Colon (tissue), 2 donors: ENCODE data around the gene MAGI1.

Experiments used
- FAIRE-seq: peaks from 2 replicates; lab custom pipeline; 2012; peaks lifted over from hg19 to GRCh38; lab: Jason Lieb, UNC
- donor health status: control.
- donor health status: control.

MAGI1 gene

DNA sequence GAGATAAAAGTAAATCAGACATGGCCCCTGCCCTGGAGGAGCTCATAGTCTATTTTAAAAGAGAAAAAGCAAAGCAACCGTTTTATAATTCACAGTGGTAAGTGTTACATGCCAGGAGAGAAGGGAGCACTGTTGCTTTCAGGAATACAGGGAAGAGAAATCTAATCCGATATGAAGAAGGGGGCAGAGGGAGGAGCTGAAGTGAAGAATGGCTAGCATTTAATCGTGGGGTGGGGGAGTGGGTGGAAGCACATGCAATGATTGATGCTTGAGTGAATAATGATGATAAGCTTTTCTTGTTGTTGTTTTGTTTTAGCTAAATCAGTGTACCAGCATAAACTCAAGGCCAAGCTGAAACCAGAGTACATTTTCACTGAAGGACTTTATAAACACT is 629.5 kb downstream of the MAGI1 start:
- no peak for FAIRE-seq

DNA sequence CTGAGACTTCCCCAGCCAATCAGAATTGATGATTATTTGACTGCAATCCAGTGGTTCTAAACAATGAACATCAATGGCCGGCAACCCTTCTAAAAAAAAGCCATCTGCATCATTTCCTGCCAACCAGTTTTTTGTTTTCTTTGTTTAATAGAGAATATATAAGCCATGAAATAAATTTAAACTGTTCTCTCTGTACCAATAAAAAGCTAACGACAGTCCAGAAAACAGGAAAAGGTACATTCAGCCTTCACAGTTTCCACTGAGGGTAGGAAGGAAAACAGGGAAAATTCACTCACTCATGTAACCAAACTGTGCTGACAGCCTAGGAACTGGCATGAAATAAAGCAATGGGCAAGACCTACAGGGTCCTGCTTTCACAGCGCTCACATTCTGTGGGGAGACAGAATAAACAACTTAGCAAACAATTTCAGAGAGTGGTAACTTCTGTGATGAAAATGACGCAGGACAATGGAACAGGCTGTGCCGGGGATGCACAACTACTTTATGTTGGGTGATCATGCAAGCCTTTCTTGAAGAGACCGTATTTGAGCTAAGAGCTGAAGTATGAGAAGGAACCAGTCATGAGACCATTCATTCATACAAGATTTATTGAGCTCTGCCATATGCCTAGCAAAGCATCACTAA is 630.1 kb downstream of the MAGI1 start:
- FAIRE-seq = no peak

DNA sequence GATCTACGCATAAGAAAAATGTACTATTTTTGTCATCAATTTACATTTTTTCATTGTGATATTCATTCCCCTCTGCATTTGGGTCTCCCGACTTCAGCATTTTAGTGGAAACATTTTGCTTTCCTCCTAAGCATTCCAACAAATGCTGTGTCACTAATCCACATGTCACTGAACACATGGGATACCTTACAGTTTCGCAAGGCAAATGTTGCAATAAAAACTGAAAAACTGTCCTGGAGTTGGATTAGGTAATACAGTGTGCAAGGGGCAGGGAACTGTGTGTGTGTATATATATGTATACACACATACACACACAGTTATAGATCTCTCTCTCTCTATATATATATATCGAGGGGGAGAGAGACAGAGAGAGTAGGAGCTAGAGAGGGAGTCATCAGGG is 632.2 kb downstream of the MAGI1 start:
- no peak for FAIRE-seq

DNA sequence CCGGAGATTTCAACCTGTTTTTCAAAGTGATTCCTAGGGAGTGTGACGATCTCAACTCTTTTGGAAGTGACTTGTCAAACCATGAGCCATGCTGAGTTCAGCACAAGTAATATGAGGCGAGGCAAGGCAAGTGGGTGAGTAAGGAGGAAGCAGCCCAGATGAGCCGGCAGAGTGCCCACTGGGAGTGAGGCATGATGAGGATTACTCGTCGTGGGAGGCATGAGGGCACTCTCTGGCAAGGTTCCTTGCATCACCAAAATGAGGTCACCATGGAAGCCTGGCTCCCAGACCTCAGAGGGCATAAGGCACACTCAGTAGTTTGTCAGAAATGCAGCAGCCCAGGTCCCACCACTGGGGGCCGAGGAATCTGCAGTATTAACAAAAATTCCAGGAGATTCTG is 636.1 kb downstream of the MAGI1 start:
- FAIRE-seq = no peak

DNA sequence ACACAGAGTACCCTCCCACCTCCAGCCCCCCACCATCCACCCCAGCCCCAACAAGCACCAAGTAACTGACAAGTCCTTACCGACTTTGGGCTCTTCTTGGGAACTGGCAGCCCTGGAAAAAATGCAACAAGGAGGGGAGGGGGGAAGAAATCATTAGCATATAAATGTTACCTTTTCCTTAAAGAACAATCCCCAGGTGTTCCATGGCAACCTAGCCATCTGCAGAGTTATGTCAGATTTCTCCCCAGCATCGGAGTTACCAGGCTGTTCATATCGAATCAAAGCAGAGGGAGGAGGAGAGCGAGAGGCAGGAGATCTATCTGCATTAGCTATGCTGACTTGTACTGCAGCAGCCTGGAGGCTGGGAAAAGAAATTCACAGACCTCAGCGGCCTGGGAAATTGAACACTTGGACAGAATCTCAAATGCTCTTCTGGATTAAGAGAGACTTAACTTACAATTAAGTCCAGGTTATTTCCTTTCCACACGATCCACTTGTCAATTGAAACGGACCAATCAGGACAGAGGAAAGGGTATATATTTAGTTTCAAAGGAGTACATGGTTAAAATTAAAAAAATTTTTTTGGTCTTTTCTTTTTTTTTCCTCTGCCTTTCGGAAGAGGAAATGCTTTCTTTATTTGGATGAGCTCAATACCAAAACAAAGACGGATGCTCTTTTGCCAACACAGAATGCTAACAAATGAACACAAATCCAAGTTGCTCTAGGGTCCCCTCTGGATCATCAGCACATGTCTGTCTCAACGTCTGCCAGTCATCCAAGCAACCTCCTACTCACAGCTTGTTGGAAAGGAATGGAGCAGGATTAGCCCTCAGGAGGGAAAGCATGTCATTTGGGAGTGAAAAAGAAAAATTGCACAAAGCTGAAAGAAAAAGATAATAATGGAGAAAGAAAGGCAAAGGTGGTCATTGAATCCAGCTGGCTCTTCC is 637.1 kb downstream of the MAGI1 start:
- FAIRE-seq = no peak

DNA sequence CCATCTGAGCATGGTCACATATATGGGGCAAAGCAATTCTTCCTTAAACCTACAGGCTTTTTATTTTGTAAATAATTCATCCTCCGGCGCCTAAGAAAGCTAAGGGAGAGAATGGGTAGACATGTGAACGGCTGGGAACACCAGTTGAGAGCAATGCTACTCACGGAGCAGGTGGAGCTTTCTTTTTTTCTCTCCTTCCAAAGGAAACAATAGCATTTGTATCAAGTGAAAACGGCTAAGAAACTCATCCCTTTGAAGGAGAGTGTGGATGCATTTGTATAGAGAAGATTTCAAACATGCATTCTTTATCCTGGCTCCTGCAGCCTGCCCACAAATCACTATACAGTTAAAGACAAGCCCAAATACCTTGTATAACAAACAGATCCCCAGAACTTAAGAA is 637.8 kb downstream of the MAGI1 start:
- FAIRE-seq = no peak

DNA sequence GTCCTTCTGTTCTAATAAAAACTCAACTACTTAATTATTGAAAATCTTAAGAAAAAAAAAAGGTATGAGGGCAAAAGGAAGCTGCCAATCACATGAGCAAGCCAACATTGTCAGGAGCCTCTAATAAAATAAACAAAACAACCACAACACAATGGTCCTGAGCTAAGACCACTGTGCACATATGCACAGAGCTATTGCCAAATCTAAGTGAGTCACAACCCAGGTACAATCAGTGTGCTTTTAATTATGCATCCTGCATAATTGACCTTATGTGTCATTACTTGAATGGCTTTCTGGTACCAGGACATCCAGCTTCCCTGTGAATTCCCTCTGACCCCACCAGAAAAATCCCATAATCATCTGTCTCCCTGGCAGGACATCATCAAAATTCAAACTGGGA is 639.8 kb downstream of the MAGI1 start:
- no peak for FAIRE-seq

DNA sequence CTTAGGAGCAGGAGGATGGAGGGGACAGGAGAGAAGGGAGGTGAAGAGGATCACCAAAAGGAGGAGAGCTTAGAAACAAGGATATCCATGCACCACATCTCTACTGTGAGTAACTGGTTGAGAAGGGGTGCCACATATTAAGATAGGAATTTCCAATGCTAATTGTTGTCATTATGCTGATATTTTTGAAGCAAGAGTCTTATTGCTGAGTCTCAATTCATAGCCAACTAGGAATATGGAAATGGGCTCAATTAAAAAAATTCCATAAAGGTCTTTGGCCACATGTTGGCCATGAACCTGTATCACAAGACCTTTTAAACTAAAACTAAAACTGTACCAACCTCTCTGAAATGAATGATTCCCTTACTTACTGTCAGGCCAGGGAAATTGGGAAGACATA is 642.6 kb downstream of the MAGI1 start:
- FAIRE-seq = no peak

DNA sequence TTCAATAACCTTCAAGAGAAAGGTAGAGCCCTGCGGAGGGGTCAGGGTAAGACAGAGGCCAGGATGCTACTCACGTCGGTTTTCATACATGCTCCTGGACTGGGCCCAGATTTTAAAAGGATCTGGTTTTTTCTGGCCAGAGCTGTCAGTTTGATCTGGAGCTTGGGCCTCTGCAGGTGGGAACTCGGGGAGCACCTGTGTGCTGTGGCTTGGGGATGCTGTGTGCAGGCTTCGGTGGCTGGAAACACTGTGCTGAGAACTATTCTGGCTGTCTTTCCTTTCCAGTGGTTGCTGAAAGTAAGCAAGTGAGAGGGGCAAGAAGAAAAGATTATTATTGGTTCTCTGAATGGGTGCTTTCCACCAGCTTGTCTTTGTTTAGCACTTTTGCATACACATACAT is 647.6 kb downstream of the MAGI1 start:
- FAIRE-seq = no peak

DNA sequence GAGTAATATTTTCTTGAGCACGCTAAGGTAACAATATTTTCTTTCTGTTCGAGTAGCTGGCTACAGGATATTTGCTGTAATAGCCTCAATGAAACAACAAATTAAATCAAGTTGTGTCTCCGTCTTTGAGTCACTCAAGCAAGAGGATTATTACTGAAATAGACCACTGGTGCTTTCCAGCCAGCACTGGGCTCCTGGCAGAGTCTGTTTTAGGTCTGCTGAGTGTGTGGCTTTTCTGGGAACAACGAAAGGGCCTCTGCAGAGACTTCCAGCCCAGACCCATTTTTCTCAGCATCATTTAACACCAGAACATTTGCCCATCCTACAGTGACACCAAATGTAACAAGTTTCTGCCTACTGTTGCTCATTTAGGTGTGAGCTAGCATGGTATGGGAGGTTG is 652.9 kb downstream of the MAGI1 start:
- FAIRE-seq = no peak

DNA sequence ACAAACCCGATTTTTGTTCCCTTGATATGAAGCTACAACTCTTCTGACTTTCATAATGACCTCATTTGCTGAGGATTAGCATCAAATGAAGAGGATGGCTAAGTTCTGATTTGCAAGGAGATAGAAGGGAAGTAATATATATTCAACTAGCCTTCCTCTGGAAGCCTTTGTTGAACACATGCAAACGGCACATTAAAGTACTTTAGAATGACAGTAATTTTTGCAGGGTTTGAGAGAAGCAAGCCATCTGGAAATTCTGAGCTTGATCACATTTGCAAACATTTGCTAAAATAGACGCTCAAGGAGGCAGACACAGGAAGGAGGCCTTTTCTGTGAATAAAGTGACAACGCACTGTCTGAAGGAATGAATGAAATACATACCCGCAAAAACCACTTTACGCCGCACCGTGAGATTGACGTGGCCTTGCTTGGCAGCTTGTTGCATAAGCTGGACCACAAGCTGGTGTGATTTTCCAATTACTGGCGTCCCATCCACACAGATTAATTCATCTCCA is 657.2 kb downstream of the MAGI1 start:
- no peak for FAIRE-seq

DNA sequence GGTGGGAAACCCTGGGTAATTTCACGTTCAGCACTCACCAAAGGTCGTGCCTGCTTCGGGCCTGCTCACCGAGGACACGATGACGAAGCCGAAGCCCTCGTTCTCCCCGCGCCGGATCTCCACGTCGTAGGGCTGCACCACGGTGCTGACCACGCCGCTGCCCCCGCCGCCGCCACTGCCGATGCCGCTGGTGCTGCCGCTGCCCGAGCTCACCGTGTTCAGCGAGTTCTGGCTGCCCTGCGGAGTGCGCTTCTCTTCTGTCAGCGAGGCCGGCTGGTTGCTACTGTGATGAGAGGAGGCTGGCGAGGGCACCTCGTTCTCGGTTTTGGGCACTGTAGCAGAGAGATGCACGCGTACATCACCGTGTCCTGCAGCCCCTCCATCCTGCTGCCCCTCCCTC is 659.5 kb downstream of the MAGI1 start:
- FAIRE-seq = no peak

DNA sequence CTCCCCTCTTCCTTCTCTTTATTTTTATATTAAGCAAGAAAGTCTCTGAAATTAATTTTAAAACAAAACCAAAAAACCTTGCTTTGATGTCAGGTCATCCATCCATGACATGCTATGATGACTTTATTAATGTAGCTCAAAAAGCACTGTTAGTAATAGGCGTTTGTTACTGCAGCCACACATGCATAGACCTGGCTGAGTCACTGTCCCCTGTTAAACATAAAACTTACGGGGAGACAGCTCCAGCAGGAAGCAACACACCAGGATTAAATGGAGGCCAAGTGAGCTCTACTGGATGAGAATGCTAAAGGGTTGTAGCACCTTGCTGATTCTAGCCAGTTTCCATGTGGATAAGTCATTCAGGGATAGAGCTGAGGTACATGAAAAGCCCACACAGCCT is 661.1 kb downstream of the MAGI1 start:
- FAIRE-seq = no peak

DNA sequence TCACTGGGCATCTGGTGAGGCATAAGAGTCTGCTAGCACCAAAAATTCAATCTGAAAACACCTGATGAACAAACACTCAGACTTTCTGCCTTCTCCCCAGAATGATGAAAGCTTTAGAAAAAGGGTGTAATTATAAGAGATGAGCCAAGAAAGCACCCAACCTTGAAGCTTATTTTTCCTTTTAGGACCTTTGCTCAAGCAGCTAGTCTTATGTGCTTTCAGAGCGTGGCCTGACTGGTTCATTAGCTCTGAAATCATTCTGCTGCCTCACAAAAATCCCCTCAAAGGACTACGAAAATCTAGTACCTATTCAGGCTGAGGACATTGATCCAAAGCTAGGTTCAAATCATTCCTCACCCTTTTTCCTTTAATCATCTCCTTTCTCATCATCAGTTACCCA is 662.3 kb downstream of the MAGI1 start:
- no peak for FAIRE-seq

DNA sequence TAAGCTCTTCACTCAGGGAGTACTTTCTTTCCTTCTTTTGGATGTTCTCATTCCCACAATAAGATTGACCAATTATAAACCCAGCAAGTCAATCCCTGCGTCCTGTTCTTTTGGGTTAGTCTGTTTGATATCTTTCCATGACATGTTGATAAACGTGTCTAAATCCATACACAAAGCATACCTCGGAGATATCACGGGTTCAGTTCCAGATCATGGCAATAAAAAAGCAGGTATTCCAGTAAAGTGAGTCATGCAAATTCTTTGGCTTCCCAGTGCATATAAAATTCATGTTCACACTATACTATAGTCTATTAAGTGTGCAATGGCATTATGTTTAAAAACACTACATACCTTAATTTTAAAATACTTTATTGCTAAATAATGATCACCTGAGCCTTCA is 667.7 kb downstream of the MAGI1 start:
- FAIRE-seq = no peak

DNA sequence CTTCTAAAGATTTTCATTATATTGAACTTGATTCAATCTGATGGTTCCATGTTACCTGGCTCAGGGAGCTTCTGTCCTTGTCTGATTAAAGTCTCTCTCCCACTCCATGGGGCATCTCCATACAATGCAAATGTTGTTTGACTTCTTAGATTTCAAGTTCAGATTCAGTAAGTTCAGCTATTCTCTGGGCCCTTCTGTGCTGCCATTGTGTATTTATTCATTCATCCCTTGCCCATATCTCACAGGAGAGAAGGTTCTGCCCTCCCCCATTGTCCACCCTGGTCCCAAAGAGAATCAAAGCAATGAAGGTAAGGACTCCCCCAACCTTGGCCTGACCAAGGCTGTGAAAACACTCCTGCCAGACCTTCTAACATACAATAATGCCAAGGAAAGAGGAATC is 669.9 kb downstream of the MAGI1 start:
- no peak for FAIRE-seq

DNA sequence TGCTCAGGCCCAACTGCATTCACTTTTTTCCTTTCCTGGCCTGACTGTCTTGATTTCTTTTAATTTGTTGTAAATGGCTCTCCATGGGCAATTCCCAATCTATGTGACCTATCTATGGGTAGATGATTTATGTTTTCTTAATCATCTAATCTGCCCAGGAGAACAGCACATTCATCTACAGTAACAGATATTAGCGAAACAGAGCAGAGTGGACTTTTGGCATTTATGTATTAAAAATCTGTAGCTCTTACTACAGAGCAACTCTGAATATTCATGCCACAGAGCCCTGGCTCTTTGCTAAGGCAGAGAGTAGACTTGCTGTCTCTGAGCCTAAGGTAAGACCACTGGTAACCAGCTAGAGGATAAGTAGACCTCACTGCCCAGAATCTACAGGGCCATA is 676.0 kb downstream of the MAGI1 start:
- no peak for FAIRE-seq

DNA sequence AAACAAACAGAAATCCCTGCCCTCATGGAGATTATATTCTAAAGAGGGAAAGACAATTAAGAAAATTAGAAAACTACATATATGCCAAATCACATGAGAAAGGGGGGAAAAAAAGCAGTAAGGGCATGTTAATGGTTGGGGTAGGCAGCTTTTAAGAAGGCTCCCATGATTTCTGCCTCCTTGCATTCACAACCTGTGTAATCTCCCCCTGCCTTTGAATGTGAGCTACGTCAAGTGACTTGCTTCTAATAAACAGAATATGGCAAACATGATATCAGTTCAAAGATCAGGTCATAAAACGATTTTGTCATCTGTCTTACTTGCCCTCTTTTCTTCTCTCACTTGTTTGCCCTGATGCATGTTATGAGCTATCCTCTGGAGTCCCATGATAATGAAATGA is 677.3 kb downstream of the MAGI1 start:
- FAIRE-seq = no peak

DNA sequence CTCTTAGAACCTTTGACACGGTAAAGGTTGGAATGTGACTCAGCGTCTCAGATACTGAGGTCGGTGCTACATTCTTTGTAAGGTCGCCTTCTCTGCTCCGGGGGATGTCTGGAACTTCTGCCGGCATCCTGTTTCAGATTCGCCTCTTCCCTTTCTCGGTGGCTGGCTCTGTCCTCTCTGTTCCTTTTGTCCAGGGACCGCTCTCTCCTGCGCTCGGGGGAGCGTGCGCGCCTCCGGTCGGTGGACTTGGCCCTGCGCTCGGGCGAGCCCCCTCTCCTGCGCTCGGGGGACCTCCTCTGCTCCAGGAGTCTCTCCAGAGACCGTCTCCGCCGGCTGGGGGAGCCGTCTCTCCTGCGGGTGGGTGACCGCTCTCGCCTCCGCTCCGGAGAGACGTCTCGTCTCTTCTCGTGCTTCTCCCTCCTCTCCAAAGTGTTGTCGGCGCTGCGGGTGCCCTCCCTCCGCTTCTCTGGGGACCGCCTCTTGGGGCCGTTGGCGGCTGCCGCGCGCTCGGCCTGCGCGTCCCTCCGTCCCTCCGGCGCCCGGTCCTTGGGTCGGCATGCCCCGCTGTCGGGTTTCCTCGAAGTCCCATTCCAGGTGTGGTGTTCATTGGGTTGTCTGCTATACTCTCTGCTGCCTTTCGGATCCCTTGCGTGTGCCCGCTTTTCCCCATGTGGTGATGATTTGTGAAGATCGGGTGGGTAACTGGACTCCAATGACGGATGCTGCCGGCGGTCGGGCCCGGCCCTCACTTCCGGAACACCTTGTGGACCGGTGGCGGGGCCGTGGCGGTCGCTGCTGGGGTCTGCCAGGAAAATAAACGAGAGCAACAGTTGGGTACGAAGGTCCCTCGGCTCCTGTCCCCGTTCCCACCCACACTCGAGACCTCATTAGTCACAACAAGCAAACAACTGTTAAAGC is 682.1 kb downstream of the MAGI1 start:
- no peak for FAIRE-seq

DNA sequence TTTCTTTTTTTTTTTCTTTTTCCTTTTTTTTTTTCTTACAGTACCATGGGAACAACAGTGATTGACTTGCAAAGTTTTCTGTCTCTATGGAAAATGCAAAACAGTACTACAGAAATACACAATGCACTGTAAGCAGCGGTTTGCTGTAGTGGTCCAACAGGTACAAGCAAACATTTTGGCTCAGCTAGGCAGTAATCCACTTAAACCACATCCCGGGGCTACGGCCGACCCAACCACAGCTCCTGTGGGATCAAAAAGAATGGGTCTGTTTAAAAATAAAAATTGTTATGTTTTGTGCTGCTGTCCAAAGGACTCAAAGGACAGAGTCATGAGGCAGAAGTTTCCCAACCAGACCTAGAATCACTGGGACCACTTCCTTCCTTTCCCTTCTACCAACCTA is 683.8 kb downstream of the MAGI1 start:
- FAIRE-seq = no peak

DNA sequence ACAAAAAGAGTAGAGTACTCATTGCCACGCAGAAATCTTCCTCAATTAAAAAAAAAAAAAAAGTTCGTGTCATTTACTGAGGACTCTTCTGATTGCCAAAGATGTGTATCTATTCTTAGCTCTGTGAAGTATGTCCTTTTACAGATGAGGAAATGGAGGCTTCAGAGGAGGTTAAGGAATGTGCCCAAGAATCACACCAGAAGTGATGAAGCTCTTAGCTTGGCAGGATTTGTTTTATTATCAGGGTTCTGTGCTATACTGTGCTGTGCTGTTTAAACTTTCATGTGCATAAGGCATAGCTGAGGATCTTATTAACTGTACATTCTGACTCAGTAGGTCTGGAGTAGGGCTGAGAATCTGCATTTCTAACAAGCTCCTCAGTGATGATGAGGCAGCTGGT is 685.8 kb downstream of the MAGI1 start:
- no peak for FAIRE-seq

DNA sequence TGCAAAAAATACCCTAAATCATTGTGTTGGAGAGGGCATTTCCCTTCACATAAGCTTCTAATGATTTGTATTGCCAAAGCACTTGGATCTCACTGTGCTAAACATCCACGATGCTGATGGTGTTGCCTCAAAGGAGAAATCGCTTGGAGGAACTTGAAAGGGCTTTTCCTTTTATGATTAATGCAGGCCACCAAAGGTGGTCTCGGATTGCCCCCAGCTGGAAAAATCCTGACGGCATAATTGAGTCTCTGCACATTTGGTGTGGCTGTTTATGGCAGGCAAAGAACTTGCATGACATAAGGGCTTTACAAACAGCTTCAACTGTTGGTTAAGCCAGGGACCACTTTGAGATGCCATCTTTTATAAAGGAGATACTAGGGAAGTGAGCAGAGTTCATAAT is 687.0 kb downstream of the MAGI1 start:
- no peak for FAIRE-seq
